T-helper 1 cell (primary cell): ENCODE measurements around the gene TP53BP2.
"Not testable (repeated sequence)": the region's sequence is repeated elsewhere in the genome, so short reads cannot be mapped to it uniquely, and the experiment has no call there.

ENCODE experiments used
- DNase-seq, 5 donors: peaks; one replicate each; pipeline ENCODE4 v3.0.0-alpha.2; 2012 to 2020
- total RNA-seq, 4 donors: gene quantifications; one replicate each; lab custom pipeline; 2026; lab: John Stamatoyannopoulos, UW

Gene TP53BP2, protein sequence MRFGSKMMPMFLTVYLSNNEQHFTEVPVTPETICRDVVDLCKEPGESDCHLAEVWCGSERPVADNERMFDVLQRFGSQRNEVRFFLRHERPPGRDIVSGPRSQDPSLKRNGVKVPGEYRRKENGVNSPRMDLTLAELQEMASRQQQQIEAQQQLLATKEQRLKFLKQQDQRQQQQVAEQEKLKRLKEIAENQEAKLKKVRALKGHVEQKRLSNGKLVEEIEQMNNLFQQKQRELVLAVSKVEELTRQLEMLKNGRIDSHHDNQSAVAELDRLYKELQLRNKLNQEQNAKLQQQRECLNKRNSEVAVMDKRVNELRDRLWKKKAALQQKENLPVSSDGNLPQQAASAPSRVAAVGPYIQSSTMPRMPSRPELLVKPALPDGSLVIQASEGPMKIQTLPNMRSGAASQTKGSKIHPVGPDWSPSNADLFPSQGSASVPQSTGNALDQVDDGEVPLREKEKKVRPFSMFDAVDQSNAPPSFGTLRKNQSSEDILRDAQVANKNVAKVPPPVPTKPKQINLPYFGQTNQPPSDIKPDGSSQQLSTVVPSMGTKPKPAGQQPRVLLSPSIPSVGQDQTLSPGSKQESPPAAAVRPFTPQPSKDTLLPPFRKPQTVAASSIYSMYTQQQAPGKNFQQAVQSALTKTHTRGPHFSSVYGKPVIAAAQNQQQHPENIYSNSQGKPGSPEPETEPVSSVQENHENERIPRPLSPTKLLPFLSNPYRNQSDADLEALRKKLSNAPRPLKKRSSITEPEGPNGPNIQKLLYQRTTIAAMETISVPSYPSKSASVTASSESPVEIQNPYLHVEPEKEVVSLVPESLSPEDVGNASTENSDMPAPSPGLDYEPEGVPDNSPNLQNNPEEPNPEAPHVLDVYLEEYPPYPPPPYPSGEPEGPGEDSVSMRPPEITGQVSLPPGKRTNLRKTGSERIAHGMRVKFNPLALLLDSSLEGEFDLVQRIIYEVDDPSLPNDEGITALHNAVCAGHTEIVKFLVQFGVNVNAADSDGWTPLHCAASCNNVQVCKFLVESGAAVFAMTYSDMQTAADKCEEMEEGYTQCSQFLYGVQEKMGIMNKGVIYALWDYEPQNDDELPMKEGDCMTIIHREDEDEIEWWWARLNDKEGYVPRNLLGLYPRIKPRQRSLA
- 106 to 220 (median 145) reads per million in 4 donors for total RNA-seq

DNA sequence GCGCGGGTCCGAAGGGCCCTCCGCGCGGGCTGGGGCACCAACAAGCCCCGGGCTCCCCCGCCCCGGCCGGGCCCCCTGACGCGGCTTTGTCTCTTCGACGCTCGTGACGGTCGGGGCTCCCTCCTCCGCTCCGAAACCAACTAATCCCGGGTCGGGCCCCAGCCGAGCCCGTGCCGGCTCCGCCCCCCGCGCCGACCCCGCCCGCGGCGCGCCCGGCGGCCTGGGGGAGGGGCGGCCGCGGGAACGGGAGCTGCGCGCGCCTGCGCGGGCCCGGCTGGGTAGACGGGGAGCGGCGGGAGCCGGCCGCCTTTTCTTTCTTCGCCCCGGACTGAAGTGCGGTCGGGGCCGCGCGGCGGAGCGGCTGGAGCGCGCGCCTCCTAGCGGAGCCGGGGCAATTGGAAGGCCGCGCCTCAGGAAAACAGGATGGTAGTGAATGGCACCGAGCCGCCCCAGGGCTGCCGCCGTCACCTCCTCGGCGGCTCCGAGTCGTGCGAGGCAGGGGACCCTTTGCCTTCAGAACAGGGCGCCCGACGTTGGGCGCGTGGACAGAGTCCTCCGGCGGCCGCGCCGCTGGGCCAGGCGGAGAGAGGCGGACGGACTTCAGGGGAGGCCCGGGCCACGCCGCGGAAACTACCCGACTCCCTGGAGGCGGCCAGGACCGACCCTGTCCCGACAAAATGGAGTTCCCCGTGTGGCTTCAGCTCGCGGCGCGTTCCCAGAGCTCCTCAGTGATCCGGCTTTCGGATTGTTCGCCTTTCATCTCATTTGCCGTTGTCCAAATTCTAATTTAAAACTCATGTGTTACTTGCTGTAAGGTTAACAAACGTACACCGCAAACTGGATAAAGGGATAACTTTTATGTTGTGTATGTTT is at the start of gene TP53BP2:
Gene TP53BP2 (minus strand): TSS at position 138 of the 873 bp plus-strand sequence. CDS start 267 bp downstream, outside the sequence.
- DNase-seq: peak; percentile 69 to 89 (median 81)

- not testable (repeated sequence) for DNase-seq
These were observed 44.7 kb upstream of the TP53BP2 start for GRCh38 chr1:223890494-223890893.

- DNase-seq: not testable (repeated sequence)
These were observed 43.6 kb upstream of the TP53BP2 start for GRCh38 chr1:223889319-223889718.

GRCh38 chr1:223887747-223888418 is 42.1 kb upstream of the TP53BP2 start:
- no peak for DNase-seq

DNA sequence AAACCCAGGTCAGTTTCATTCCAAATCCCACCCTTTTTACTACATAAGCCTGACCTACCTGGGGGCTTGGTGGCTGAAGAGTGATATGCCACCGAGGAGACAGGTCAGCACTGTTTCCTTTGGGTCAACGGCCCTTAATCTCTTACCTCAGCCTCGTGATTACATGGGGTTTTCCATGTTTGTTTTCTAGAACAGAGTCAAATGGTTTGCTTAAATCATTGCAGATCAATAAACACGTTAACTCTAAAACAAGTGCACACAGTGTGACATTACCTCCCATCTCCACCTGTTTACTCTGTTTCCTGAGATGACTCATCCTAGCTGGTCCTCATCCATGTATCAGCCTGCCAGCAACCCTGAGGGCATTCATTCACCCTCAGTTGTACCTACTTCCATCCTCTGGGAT is 40.8 kb upstream of the TP53BP2 start:
- no peak for DNase-seq

- no peak for DNase-seq
These were observed 39.9 kb upstream of the TP53BP2 start for GRCh38 chr1:223885614-223886013.

DNA sequence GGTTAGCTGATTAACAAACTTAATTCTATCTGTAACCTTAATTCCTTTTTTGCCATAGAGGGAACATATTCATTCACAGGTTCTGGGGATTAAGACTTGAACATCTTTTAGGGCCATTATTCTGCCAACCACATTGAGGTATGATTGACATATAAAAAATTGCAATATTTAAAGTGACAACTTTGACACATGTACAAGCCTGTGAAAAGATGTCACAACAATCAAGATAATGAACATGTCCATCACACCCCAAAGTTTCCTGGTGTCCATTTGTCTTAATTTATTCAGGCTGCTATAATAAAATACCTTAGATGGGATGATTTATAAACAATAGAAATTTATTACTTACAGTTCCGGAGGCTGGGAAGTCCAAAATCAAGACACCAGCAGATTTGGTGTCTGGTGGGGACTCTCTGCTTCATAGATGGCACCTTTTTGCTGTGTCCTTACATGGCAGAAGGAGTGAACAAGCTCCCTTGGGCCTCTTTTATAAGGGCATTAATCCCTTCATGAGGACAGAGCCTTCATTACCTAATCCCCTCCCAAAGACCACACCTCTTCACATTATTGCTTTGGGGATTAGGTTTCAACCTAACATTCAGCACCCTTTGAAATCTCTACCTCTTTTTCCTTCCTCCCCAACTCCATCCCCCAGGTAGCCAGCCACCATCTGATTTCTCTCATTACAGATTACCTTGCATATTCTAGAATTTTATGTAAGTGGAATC is 33.0 kb upstream of the TP53BP2 start:
- no peak for DNase-seq

DNA sequence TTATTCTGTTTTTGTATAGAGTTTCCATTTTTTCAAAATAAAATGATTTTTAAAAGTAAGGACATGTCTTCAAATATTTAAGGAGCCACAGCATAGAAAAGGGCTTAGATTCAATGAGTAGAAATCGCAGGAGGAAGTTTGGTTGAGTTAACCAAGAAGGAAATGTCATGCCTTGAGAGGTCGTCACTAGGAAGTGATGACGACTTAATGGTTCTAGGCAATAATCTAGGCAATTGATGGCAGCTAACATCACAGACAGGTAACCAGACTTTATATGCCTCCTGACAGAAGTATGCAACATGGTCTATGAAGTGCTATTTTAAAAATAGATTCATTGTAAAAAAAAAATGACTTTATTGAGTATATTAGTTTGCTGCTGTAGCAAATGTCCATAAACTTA is 32.1 kb upstream of the TP53BP2 start:
- no peak for DNase-seq

- no peak for DNase-seq
These were observed 30.8 kb upstream of the TP53BP2 start for GRCh38 chr1:223876590-223876989.

GRCh38 chr1:223873044-223873443 is 27.3 kb upstream of the TP53BP2 start:
- no peak for DNase-seq

DNA sequence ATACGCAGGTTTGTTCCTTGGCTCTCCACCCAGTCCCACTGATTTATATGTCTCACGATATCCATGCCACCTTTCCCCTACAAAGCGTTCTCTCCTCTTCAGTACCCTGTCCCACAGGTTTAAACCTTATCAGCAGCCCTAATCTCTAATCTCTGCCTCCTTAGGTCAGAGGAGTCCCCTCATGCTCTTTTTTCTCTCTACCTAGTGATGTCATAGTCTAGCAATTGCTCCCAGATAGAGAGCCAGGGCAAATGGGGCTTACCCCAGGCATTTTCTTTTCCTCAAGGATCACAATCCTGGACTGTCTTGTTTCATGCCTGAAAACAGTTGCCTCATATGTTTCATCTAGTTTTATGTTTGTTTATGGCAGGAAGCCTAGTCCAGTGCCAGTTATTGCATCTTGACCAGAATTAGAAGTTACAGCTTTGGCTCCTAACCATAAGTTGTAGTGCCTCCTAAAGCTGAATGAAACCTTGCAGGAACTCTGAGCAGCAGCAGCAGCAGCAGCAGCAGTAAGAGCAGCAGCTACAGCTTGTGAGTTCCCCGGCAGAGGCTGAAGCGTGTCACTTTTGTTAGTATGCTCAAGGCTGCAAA is 26.7 kb upstream of the TP53BP2 start:
- no peak for DNase-seq

DNA sequence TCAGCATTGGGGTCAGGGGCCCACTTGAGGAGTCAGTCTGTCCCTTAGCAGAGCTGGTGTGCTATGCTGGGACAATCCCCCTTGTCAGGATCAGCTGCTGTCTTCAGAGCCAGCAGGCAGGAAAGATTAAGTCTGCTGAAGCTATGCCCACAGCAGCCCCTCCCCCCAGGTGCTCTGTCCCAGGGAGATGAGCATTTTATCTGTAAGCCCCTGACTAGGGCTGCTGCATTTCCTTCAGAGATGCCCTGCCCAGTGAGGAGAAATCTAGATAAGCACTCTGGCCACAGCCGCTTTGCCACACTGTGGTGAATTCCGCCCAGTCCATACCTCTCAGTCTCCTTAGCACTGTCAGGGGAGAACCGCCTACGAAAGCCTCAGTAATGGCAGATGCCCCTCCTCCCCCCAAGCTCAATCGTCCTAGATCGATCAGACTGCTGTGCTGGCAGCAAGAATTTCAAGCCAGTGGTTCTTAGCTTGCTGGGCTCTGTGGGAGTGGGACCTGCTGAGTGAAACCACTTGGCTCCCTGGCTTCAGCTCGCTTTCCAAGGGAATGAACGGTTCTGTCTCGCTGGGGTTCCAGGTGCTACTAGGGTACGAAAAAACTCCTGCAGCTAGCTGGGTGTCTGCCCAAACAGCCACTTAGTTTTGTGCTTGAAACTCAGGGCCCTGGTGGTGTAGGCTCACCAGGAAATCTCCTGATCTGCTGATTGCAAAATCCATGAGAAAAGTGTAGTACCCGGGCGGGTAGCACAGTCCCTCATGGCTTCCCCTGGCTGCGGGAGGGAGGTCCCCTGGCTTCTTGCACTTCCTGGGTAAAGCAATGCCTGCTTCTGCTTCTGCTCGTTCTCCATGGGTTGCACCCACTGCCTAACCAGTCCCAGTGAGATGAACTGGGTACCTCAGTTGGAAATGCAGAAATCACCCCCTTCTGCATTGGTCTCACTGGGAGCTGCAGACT is 25.1 kb upstream of the TP53BP2 start:
- no peak for DNase-seq

- DNase-seq: not testable (repeated sequence)
These were observed 19.0 kb upstream of the TP53BP2 start for GRCh38 chr1:223864599-223865368.

GRCh38 chr1:223864084-223864483 is 18.3 kb upstream of the TP53BP2 start:
- DNase-seq: no peak

- no peak for DNase-seq
These were observed 16.2 kb upstream of the TP53BP2 start for GRCh38 chr1:223861904-223862303.

- no peak for DNase-seq
These were observed 14.4 kb upstream of the TP53BP2 start for GRCh38 chr1:223860051-223860622.

DNA sequence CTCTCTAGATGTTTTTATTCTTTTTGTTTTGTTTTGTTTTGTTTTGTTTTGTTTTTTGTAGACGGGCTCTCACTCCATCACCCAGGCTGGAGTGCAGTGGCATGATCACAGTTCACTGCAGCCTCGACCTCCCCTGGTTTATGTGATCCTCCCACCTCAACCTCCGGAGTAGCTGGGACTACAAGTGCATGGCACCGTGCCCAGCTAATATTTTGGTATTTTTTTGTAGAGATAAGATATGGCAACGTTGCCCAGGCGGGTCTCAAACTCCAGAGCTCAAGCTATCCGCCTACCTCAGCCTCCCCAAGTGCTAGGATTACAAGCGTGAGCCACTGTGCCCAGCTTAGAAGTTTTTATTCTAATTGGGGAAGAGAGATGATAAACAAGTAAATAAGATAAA is 13.3 kb upstream of the TP53BP2 start:
- DNase-seq: no peak

GRCh38 chr1:223856386-223856785 is 10.6 kb upstream of the TP53BP2 start:
- DNase-seq: no peak
